ENCODE data around the gene MAP3K5. TPM values are rescaled to one million over a fixed set of nuclear protein-coding genes. Genes with fewer than 3 reads are reported as not detected.

The MAP3K5 gene
- total and polyA plus RNA-seq, 9 of the 15 experiments (the other 6 are each of a cell fraction or from before 2014, with no cell fraction given), result 2.2 to 13.0 (median 9.9) TPM

- TF ChIP-seq SPI1 (IDR thresholded peaks at IDR 0.05; ENCODE audit: borderline replicate concordance, low read depth, low read length), result no peak
- TF ChIP-seq TFAP4 (CRISPR knock-in tag; IDR thresholded peaks at IDR 0.05; ENCODE audit: borderline replicate concordance), result peak; percentile 66
- TF ChIP-seq HMG20B (CRISPR knock-in tag; IDR thresholded peaks at IDR 0.05), result no peak
- TF ChIP-seq ZNF12 (CRISPR knock-in tag; IDR thresholded peaks at IDR 0.05), result no peak
- TF ChIP-seq UBTF (IDR thresholded peaks at IDR 0.05; ENCODE audit: borderline replicate concordance in 1 of 2, low read depth in 2 of 2, low read length in 2 of 2), result peak in 1 of 2 experiments; percentile 64; a peak in 1 of 4 replicates
- TF ChIP-seq NFRKB (IDR thresholded peaks at IDR 0.05; ENCODE audit: low read depth), result no peak
- TF ChIP-seq MAFK (IDR thresholded peaks at IDR 0.05; ENCODE audit: low read length), result 0 out of 2 replicates have a peak, but pooled peaks have one; percentile 17
Measured at GRCh38 chr6:136761227-136761922, 30.9 kb downstream of the MAP3K5 start (continued).
